A172 (cell line): Measurements from ENCODE around the gene MLYCD. TPM values are rescaled to one million over a fixed set of nuclear protein-coding genes. Genes with fewer than 3 reads are reported as not detected.

Experiments
- DNase-seq: peaks from one replicate; pipeline ENCODE4 v3.0.0-alpha.2; 2015; ENCODE audit warnings: low spot score
- total RNA-seq: library from RNA; depleted of rRNA; stranded (reverse); fragments of >200 nt; shearing (Covaris generic); gene quantifications from 2 replicates; pipeline ENCODE4 v1.2.3, GENCODE V29; 2014; rRNA removed

Gene MLYCD
- 3.1 and 4.1 TPM in 2 replicates for total RNA-seq

DNA sequence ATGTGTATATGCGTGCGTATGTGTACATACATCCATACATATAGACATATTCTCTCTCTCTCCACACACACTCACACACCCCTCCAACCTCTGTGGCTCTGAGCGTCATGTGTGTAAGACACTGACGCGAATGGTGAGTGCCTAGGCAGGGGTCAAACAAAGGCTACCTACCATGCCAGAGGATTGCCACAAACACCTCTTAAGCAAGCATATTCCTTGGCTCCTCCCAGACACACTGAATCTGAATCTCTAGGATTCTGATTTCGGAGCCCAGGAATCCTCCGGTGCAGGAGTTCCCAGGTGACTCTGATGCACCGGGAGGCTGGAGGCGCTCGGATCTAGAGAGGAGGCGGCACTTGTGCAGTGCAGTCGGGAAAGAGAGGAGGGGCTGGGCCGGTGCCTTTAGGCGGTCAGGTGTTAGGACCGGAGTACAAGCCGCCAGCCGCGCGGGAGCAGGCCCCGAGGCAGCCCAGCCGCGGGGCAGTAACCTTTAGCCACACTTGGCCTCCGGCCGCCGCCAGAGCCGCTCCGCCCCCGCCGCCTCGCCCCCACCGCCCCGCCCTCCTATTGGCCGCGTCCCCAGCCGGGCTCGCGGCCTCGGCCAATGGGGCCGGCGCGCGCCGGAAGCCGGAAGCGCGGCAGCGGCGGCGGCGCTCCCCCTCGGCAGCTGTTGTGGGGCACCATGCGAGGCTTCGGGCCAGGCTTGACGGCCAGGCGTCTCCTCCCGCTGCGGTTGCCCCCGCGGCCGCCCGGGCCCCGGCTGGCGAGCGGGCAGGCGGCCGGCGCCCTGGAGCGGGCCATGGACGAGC, at the start of gene MLYCD:
MLYCD (plus strand) TSS at position 653 of the 809 bp plus-strand sequence; CDS start at position 683, 30 bp downstream.
- peak; percentile 66 for DNase-seq

DNA sequence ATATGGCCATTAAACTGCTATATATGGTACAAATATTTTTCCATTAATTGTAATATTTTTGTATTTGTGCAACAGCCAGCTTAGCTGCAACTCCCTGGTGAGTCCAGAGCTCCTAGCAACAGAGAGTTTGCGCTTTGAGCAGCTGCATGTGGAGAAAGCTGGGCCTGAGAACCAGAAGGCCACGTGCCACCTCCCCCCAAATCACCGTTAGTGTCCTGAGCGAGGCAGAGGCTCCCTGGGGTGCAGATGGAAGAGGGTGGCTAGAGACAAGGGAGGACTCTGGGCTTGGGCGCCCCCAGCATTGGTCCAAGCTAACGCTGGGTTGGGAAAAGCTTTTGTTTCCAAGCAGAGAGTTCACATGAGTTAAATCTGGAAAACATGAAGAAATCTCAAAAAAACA, 49.5 kb upstream of the MLYCD start:
- no peak for DNase-seq

DNA sequence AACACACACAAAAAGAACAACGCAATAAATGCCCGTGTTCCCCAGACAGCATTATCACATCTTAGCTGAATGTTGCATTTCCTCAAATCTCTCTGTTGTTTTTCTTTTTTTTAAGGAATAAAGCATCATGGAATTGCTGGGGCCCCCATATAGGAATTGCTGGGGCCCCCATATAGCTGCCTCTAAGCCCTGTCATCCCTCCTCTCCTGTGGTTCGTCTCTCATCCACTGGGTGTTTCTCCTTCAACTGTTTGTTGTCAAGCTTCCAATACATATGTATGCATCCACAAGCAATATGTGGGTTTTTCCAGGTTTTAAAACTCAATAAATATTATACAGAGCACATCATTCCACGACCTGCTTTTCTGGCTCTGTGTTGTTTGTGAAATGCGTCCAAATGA, 48.0 kb upstream of the MLYCD start:
- no peak for DNase-seq

DNA sequence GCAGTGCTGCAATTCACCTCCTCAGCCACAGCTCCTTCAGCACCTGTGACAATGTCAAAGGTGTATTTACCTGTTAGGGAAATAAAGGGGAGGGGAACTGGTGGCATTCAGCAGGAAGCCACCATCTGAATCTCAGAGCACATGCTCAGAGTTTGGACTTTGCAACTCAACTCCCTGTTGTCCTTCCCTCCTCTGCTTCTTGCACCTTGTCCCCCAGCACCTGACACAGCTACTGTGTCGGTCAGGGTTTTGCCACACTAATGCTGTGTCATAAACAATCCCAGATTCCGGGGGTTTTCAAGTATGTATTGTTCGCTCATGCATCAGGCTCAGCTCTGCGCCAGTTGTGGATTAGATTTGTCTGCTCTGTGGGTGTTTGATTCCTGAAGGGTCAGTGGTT, 47.4 kb upstream of the MLYCD start:
- DNase-seq, result no peak

DNA sequence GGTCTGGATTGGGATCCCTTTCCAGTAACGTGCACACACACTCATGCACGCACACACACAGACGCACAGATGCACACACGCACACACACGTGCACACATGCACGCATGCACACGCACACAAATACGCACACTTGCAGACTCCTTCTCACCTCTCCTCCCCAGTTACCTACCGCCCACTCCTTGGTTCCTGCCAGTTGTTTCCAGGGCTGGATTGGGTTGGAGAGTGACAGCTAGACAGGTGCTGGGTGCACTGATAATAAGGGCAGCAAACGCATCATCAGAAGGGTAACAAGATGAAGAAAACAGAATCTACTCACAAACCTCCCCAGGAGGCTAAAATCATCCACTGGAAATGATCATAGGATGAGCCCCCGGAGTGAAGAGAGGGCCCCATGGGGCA, 46.1 kb upstream of the MLYCD start:
- DNase-seq, result no peak

DNA sequence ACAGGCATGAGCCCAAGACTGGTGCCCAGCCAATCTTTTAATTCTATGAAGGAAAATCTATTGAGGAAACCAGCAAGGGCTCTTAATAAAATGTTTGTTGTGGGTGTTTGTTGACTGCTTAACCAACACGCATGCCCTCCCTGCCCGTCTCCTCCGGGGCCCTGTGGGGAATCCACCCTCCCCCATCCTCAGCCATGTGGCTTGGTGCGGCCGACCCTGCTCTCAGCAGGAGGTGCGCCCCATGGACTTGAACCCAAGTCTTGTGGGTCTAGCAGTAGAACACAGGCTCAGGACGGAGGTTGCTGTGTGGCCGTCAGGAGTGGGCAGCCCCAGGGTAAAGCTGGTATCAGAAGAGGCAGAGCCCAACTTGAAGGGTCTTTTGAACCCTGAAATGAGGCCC, 45.1 kb upstream of the MLYCD start:
- no peak for DNase-seq

DNA sequence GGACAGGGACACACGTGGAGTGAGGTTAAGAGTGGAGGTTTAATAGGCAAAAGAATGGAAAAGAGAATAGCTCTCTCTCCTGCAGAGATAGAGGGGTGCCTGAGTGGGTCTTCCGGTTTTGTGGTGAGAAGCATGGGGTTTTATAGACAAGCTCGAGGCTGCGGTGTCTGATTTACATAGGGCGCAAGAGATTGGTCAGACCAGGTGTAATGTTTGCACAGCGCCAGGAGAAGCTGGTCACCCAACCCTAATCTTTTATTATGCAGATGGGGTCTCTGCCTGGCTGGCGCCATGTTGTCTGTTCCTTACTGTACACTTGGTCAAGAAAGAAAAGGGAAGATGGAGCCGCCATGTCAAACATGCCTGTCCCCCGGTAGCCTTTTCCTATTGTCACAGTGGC, 44.5 kb upstream of the MLYCD start:
- DNase-seq, result no peak

DNA sequence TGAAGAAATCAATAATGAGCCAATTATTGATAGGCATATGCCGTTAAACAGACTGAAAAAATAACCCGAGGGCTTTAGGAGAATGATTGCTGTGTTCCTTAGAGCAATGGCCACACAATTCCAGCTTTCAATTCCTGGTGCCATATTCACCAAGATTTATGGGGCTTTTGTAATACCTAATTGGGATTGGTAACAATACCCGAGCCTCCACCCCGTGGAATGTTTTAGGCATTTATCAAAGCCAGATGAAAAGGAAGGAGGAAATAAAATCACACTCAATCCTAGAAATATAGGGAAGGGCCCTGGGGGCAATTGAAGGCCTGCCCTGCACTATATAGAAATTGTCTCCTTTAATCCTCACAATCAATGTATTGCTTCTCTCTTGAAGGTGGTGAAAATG, 42.1 kb upstream of the MLYCD start:
- DNase-seq, result no peak

DNA sequence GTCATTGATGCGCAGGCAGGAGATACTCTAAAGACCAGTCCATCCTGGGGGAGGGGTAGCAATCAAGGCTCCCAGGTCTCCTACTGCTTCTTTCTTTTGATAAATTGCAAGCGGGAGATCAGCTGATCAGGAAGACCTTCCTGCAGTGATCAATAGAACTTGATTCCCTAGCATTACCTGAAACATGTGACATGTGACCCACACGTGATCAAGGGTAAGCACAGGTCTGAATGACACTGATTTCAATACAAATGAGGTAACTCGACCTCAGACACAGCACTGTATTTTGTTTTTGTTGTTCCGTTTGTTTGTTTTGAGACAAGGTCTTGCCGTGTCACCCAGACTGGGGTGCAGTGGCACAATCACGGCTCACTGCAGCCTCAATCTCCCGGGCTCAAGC, 39.6 kb upstream of the MLYCD start:
- no peak for DNase-seq

DNA sequence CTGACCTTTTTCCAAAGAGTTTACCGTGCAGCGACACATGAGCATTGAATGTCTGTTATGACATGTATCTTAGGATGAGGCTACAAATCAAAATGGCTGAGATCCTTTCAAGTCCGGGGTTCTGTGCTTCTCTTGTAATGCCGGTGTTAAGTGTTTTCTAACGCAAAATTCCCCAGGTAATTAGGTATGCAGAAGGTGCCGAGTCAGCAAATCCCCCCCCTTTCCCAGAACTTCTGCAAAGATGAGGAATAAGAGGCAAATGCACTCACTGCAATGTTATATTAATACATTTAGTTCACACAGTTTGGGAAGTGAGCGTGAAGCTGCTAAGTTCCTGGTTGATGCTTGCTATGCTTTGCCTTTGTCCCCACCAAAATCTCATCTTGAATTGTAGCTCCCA, 36.3 kb upstream of the MLYCD start:
- no peak for DNase-seq

DNA sequence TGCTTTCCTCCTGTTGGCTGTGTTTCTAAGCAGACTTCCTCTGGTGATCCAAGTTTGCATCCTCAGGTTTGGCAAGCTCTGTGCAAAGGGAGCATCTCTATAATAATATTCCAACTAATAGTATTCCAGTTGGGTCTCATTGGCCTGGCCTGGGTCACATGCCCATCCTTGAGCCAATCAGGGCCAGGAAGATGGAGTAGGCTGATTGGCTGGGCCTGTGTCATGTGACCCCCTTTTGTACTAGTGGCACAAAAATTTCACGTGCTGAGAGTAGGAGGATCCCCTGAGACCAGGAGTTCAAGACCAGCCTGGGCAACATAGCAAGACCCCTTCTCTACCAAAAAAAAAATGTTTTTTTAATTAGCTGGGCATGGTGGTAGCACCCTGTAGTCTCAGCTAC, 35.2 kb upstream of the MLYCD start:
- DNase-seq, result no peak

DNA sequence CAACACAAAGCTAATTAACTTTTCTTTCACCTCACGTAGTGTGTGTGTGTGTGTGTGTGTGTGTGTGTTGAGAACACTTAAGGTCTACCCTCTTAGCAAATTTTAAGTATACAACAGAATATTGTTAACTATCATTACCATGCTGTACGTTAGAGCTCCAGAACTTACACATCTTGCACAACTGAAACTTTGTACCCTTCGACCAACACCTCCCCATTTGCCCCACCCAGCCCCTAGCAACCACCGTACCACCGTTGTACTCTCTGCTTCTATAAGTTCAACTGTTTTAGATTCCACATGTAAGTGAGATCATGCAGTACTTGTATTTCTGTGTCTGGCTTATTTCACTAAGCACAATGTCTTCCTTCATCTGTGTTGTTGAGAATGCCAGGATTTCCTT, 28.1 kb upstream of the MLYCD start:
- DNase-seq, result no peak

DNA sequence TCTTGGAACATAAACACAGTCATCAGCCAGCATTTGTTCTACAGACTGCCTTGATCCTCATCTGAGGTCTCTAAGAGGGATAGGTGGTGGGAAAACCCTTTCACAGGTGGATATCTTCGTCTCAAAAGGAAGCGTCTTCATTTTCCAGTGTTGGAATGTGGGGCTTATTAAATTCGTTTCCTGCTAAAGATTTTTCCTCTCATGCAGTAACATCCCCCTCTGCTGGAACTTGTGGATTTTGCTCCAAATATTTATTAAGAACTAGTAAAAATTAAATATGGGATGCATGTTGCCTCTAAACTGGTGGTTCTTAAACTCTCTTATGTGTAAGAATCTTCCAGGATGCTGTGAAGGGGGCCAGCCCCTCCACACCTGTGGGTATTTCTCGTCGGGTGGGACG, 20.1 kb upstream of the MLYCD start:
- DNase-seq, result peak; percentile 54

DNA sequence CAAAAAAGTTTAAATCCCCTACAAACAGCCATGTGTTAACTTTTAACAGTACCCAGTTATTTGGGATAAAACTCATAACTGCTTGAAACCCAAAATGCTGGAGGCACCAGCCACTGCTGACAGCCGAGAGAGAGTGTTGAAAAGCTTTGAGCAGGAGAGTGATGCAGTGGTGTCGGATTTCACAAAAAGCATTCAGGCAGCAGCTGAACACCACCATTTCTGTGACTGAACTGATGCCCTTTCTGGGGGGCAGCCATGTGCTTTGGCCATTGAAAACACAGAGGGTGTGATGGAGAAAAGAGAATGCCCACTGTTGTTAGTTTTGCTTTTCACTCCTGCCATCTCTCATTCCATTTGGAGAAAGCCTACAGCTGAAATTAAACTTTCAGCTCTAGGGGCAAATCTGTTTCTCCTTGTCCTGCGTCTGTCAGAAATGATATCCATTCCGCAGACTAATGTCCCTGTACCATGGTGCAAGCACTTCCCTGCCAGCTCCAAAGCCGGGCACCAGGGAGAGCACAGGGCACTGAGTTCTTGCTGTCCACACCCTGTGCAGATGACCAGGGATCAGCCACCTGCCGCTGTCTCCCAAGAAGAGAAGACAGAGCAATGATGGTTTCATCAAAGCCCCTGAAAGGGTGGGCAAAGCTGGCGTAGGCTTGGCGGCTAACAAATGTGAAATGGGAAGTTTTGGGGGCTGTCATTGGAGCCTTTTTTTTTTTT, 16.6 kb upstream of the MLYCD start:
- DNase-seq, result no peak

DNA sequence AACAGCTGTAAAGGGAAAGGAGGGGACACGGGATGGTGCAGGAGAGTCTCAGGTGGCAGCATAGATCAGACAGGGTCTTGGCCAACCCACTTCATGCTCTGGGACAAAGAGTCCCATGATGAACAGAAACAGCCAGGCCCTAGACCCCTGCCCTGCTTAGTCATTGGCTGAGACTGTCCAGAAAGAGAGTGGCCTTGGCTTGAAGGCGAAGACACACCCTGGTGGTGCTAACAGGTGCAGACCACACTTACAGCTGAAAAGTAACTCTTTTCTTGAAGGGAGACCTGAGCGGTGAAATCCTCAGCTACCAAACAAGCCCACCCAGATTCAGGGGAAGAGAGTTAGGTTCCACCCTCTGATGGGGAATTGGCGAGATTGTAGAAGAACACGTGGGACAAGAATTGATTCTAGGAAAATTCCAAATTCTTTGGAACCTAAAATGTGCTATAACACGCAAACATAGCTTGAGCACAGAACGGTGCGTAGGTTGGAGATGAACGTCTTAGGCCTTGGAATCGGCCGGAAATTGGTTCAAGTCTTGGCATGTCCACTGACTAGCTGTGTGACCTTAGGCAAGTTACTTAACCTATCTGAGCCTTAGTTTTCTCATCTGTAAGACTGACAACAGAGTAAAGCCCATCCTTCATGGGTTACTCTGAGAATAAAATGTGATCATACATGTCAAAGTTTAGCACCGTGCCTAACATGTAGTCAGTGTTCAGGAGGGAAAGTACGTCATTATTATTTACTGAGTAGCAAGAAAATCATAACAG, 12.5 kb upstream of the MLYCD start:
- DNase-seq, result no peak

DNA sequence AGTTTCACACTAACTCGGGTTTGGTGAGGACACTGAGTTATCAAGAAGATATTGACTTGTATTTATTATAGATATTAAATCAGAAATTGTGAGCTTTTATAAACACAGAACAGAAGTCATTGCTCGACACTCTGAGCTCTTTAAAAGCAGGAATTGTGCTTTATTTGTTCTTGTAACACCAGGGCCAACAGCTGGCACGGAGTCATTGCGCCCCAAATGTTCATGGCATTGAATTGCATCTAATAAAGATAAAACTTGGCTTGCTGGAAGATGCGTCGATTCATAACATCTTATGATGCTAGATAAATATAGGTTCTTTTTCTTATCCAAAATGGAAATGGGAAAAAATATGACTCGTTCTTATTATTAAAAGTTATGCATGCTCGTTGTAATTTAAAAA, 11.8 kb upstream of the MLYCD start:
- DNase-seq, result no peak

DNA sequence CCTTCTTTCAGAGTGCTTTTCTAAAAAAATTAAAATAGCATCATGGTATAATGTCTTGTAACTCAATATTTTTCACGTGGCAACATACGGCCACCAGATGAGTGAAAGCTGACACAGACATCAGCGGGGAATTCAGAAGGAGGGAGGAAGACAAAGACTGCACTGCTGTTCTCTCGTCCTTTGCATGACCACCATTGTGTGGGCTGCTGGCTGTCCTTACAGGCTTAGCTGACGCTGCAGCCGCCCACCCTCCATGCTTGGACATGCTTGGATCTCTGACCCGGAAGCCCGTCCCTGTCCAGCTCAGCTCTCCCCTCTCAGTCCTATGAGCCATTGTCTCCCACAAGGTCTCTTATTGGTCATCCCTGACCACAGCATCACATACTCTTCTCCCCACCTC, 11.4 kb upstream of the MLYCD start:
- no peak for DNase-seq

DNA sequence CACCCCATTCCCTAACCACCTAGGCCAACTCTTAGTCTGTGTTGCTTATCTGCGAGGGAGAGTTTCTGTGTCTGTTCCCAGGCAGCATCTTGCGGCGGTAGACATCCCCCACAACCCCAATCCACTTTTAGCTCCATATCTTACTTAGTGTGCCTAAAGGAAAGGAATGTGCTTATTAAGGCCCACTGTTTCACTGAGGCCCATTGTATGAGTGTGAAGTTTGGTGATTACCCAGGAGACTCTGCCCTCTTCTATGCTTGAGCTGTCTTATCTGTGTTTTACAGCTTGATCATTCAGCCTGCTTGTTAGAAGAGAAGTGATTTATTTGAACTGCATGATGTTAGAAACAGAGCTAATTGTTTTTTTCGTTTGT, 10.3 kb upstream of the MLYCD start:
- DNase-seq, result no peak

DNA sequence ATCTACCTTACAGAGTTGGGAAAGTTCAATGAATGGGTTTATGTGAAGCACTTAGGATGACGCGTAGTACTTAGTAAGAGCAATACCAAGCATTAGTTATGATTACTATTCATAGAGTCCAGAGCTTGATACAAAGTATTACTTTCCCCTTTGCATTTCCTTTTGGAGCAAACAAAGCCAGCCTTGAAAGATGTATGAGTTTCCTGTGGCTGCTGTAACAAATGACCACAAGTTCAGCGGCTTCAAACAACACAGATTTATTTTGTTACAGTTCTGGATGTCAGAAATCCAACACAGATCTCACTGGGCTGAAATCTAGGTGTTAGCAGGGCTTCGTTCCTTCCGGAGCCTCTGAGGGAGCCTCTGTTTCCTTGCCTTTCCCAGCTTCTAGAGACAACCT, 8.6 kb upstream of the MLYCD start:
- DNase-seq, result no peak

DNA sequence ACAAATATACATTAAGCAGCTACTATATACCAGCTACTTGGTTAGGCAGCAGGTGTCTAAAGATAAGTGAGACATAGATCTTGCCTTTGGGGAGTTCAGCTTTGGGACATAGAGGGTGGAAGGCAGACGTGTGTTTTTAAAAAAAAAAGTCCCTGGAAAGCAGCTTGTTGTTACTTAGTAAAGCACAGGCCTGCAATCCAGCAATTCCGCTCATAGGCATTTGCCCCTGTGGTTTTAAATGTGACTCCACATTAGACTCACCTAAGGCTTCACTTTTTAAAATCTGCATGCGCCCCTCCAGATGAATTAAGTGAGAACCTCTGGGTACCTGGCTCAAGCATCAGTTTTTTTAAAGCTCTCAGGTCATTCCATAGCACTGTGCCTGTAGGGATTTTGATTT, 7.2 kb upstream of the MLYCD start:
- no peak for DNase-seq

DNA sequence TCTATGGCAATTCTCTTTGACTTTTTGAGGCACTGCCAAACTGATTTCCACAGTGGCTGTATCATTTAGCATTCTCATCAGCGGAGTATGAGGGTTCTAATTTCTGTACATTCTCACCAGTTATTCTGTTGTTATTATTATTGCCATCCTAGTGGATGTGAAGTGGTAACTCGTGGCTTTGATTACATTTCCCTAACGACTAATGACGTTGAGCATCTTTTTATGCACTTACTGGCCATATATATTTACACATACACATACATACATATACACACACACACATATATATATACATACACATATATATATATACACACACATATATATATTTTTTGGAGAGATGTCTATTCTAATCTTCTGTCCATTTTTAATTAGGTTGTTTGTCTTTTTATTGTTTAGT, 3.7 kb upstream of the MLYCD start:
- no peak for DNase-seq

DNA sequence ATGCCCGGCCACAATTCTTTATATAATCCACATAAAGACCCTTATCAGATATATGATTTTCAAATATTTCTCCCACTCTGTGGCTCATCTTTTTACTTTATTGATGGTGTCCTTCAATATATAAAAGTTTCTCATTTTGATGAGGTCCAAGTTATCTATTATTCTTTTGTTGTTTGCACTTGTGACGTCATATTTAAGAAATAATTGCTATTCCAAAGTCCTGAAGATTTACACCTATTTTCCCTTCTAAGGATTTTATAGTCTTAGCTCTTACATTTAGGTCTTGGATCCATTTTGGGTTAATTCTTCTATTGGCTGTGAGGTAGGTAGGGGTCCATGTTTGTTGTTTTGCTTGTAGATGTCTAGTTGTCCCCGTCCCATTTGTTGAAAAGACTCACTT, 3.0 kb upstream of the MLYCD start:
- DNase-seq, result no peak
